HEK293T (cell line): Measurements from ENCODE around the gene CFI.
A peak's percentile ranks its signal among the peaks of the same experiment; 100 is the strongest.

Experiments
- CTCF ChIA-PET: fragments of 350-600 bp; formaldehyde crosslinking; extraction: SDS; loops from one replicate; lab custom pipeline; 2021; ENCODE audit warnings: antibody characterized with exemption, inconsistent platforms; lab: Yijun Ruan, JAX
- POLR2A ChIA-PET: fragments of 350-600 bp; formaldehyde crosslinking; extraction: SDS; loops from one replicate; lab custom pipeline; 2020; ENCODE audit warnings: antibody characterized with exemption, inconsistent platforms; lab: Yijun Ruan, JAX
- DNase-seq: peaks from one replicate; pipeline ENCODE4 v3.0.0; 2012; ENCODE audit warnings: mixed read lengths; ENCODE audit errors: extremely low spot score
- ARNT ChIP-seq: fragments of 450-650 bp; IDR thresholded peaks from 2 replicates; pipeline ENCODE4 v1.6.1; 2017; ENCODE audit warnings: mild to moderate bottlenecking
- BHLHE40 ChIP-seq: fragments of 450-650 bp; IDR thresholded peaks from 2 replicates; pipeline ENCODE4 v1.6.1; 2016; ENCODE audit warnings: mild to moderate bottlenecking, moderate library complexity, borderline replicate concordance
- CTBP1 ChIP-seq: fragments of 450-650 bp; IDR thresholded peaks from 2 replicates; pipeline ENCODE4 v1.6.1; 2016; ENCODE audit warnings: borderline replicate concordance
- ELF4 ChIP-seq: fragments of 450-650 bp; IDR thresholded peaks from 2 replicates; pipeline ENCODE4 v1.6.1; 2017; ENCODE audit warnings: antibody characterized with exemption
- FOXA1 ChIP-seq: fragments of 450-650 bp; IDR thresholded peaks from 2 replicates; pipeline ENCODE4 v1.6.1; 2016; ENCODE audit warnings: mild to moderate bottlenecking
- FOXK2 ChIP-seq: fragments of 450-650 bp; IDR thresholded peaks from 2 replicates; pipeline ENCODE4 v1.6.1; 2016; ENCODE audit warnings: mild to moderate bottlenecking
- FOXM1 ChIP-seq: fragments of 450-650 bp; IDR thresholded peaks from 2 replicates; pipeline ENCODE4 v1.6.1; 2017; ENCODE audit warnings: mild to moderate bottlenecking, borderline replicate concordance
- HDGF ChIP-seq: fragments of 450-650 bp; IDR thresholded peaks from 2 replicates; pipeline ENCODE4 v1.6.1; 2017; ENCODE audit warnings: antibody characterized with exemption, borderline replicate concordance
- L3MBTL2 ChIP-seq: fragments of 450-650 bp; conservative IDR thresholded peaks from 2 replicates; pipeline ENCODE4 v1.6.1; 2016; ENCODE audit warnings: mild to moderate bottlenecking
- LEF1 ChIP-seq: fragments of 450-650 bp; IDR thresholded peaks from 2 replicates; pipeline ENCODE4 v1.6.1; 2017; ENCODE audit warnings: mild to moderate bottlenecking, borderline replicate concordance
- NFRKB ChIP-seq: fragments of 450-650 bp; IDR thresholded peaks from 2 replicates; pipeline ENCODE4 v1.6.1; 2016; ENCODE audit warnings: mild to moderate bottlenecking, moderate library complexity
- SP1 ChIP-seq: fragments of 450-650 bp; IDR thresholded peaks from 2 replicates; pipeline ENCODE4 v1.6.1; 2017
- SUZ12 ChIP-seq: fragments of 450-650 bp; IDR thresholded peaks from 2 replicates; pipeline ENCODE4 v1.6.1; 2016; ENCODE audit warnings: mild to moderate bottlenecking
- TARDBP ChIP-seq: fragments of 450-650 bp; IDR thresholded peaks from 2 replicates; pipeline ENCODE4 v1.6.1; 2016
- ZNF384 ChIP-seq: fragments of 450-650 bp; IDR thresholded peaks from 2 replicates; pipeline ENCODE4 v1.6.1; 2016
- TF ChIP-seq, protein P1 (sequence below): fragments of 450-650 bp; IDR thresholded peaks from 2 replicates; pipeline ENCODE4 v1.6.1; 2016

Gene CFI

DNA sequence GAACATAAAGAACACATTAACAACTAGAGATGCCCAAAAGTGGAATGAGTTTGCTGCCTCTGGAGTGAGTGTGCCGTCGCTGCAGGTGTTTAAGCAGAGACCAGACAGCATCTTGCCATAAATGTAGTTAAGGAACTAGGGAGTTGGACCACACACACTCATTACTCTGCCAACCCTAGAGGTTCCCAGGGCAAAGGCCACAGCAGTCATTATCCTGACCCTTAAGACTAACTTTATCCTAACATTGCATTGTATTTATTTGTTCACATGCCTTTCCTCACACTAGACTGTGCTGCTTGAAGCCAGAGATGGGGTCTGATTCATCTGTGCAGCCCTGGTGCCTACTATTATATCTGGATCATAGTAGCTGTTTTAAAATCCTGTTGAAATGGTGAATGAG, 55.1 kb downstream of the CFI start:
- POLR2A ChIA-PET = no interaction called here
- no peak for TF ChIP-seq L3MBTL2
- TF ChIP-seq TARDBP = no peak
- no peak for TF ChIP-seq FOXA1
- TF ChIP-seq, protein P1, sequence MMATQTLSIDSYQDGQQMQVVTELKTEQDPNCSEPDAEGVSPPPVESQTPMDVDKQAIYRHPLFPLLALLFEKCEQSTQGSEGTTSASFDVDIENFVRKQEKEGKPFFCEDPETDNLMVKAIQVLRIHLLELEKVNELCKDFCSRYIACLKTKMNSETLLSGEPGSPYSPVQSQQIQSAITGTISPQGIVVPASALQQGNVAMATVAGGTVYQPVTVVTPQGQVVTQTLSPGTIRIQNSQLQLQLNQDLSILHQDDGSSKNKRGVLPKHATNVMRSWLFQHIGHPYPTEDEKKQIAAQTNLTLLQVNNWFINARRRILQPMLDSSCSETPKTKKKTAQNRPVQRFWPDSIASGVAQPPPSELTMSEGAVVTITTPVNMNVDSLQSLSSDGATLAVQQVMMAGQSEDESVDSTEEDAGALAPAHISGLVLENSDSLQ = no peak
- TF ChIP-seq ZNF384 = no peak
- no peak for TF ChIP-seq FOXK2
- no peak for TF ChIP-seq FOXM1
- no peak for TF ChIP-seq HDGF
- no peak for TF ChIP-seq SUZ12
- TF ChIP-seq CTBP1 = no peak
- TF ChIP-seq ARNT = no peak
- TF ChIP-seq SP1 = no peak
- no peak for TF ChIP-seq ELF4
- no peak for TF ChIP-seq NFRKB
- no peak for TF ChIP-seq BHLHE40
- no peak for TF ChIP-seq LEF1
- DNase-seq = no peak
- CTCF ChIA-PET = interaction anchor here (0.6 kb wide), 2 partner anchors 15 to 354 kb away, joined by 3 to 4 read pairs; no protein-coding TSS in a partner anchor

DNA sequence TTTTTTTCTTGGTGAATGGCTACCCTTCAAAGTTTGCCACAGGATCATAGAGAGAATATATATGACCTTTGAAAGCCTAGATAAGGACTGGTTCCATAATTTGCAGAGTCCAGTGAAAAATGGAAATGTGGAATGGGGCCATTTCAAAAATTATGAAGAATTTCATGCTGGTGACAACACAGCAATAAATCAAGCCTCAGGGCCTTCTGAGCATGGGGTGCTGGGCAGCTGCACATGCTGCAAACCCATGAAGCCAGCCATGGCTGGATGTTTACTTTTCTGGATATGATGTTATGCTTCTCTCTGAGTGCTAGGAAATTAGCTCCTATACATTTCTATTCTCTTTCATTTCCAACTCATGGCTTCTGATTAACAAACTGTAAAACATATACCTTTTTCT, 56.0 kb downstream of the CFI start:
- CTCF ChIA-PET = no interaction called here
- TF ChIP-seq SUZ12 (no peak), ELF4 (no peak), LEF1 (no peak), SP1 (no peak), FOXM1 (no peak), CTBP1 (no peak), BHLHE40 (no peak), NFRKB (no peak), TARDBP (no peak), FOXA1 (no peak), FOXK2 (no peak), ARNT (no peak), ZNF384 (no peak), L3MBTL2 (no peak)
- TF ChIP-seq, protein P1 = no peak
- no peak for DNase-seq
- POLR2A ChIA-PET = no interaction called here

DNA sequence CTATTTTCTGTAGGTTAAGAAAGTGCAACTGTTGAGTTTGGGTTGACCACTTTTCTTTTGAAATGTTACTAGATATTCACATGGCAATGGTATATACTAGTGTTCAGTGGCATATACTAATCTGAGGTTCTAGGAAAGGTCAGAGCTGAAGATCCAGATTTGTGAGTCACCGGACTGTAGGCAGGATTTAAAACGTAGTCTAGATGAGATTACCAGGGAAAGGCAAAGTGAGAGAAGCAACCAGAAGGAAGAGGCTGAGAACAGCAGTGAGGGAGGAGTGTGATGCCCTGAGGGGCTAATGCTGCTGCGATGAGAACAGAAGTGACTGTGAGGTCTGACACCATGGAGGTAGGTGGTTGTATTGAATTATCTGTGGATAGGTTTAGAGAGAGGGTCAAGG, 62.3 kb downstream of the CFI start:
- CTCF ChIA-PET = no interaction called here
- POLR2A ChIA-PET = no interaction called here
- no peak for TF ChIP-seq TARDBP
- no peak for TF ChIP-seq HDGF
- no peak for TF ChIP-seq ARNT
- TF ChIP-seq, protein P1 = no peak
- DNase-seq = no peak

GRCh38 chr4:109738104-109738872, 63.5 kb downstream of the CFI start:
- CTCF ChIA-PET = no interaction called here
- no peak for DNase-seq
- POLR2A ChIA-PET = no interaction called here
- TF ChIP-seq, protein P1 = no peak
- TF ChIP-seq BHLHE40 (no peak), FOXK2 (no peak), FOXA1 (no peak), ZNF384 (no peak), SP1 (no peak), HDGF (no peak), NFRKB (no peak), SUZ12 (no peak), FOXM1 (no peak), TARDBP (no peak), LEF1 (no peak), ELF4 (no peak), ARNT (no peak), CTBP1 (no peak), L3MBTL2 (no peak)

DNA sequence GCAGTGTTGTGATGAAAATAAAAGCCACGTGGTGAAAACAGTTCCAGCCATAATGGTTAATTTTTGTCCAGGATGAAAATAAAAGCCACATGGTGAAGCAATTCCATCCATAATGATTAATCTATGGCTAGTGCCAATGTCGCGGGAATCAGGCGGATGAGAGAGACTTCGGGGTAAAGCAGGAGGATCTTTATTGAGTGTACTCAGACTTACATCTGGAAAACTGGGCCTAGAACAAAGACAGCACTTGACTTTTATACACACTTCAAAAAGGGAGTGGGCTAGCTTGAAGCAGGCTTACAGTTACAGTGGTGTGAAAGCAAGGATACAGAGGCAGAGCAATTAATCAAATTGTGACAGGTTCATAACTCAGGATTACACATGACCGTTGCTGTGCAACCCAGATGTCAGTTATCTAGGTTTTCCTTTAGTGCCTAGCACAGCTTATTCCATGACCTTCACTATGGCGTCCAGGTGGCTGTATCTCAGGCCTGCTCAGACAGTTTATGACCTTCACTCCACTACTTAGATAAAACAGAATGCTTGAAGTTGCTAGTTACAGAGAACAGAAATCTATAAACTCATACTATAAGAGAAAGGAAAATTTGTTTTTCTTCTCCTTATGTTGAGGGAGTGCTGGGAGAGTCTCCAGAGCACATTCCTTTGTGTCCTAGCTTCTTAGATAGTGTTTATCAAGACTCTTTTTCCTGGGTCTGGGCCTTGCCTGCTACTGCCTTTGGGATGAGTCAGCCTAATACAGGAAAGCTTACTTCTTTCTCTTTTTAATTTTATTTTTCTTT, 66.0 kb downstream of the CFI start:
- CTCF ChIA-PET = no interaction called here
- no peak for DNase-seq
- TF ChIP-seq, protein P1 = peak; percentile 77
- no peak for TF ChIP-seq ARNT
- no peak for TF ChIP-seq HDGF
- TF ChIP-seq L3MBTL2 = no peak
- no peak for TF ChIP-seq FOXM1
- no peak for TF ChIP-seq TARDBP
- POLR2A ChIA-PET = no interaction called here
